ENCODE measurements around the gene HEXIM2. TPM values are rescaled to one million over a fixed set of nuclear protein-coding genes. Genes with fewer than 3 reads are reported as not detected.

HEXIM2 gene
- total and polyA plus RNA-seq, 2 of the 13 experiments (the other 11 are each of a cell fraction or from before 2014, with no cell fraction given) = 27.1 to 32.4 TPM

- TF ChIP-seq ZSCAN5A (CRISPR knock-in tag; IDR thresholded peaks at IDR 0.05; ENCODE audit: borderline replicate concordance) (peak; percentile 58; the same call in 1 of the 2 replicates), ZSCAN31 (CRISPR knock-in tag; IDR thresholded peaks at IDR 0.05; ENCODE audit: low read depth) (peak; percentile 98), GMEB1 (CRISPR knock-in tag; IDR thresholded peaks at IDR 0.05; ENCODE audit: borderline replicate concordance) (peak; percentile 81; the same call in 1 of the 2 replicates), ZNF747 (CRISPR knock-in tag; IDR thresholded peaks at IDR 0.05; ENCODE audit: borderline replicate concordance) (peak; percentile 92), DPF2 (CRISPR knock-in tag; IDR thresholded peaks at IDR 0.05; ENCODE audit: borderline replicate concordance, low read depth) (peak; percentile 58; the same call in 1 of the 2 replicates), TFDP1 (CRISPR knock-in tag; IDR thresholded peaks at IDR 0.05; ENCODE audit: borderline replicate concordance) (peak; percentile 83; the same call in 1 of the 2 replicates), ONECUT2 (CRISPR knock-in tag; IDR thresholded peaks at IDR 0.05) (no peak), ZNF883 (CRISPR knock-in tag; IDR thresholded peaks at IDR 0.05; ENCODE audit: not compliant biosample characterization) (peak; percentile 97), IKZF4 (CRISPR knock-in tag; IDR thresholded peaks at IDR 0.05; ENCODE audit: borderline replicate concordance, low read depth, not compliant biosample characterization) (no peak), ZNF552 (CRISPR knock-in tag; IDR thresholded peaks at IDR 0.05; ENCODE audit: borderline replicate concordance) (no peak), GTF2F1 (IDR thresholded peaks at IDR 0.05; ENCODE audit: low read length) (no peak), SIN3A (IDR thresholded peaks at IDR 0.05; ENCODE audit: borderline replicate concordance, low read depth, low read length) (peak; percentile 88; the same call in 1 of the 2 replicates), PHF5A (CRISPR knock-in tag; IDR thresholded peaks at IDR 0.05; ENCODE audit: low read depth, unreplicated experiment) (peak; percentile 99), ZNF326 (CRISPR knock-in tag; IDR thresholded peaks at IDR 0.05; ENCODE audit: borderline replicate concordance) (no peak), ZBTB7A (CRISPR knock-in tag; IDR thresholded peaks at IDR 0.05) (peak; percentile 97), ZNF670 (CRISPR knock-in tag; IDR thresholded peaks at IDR 0.05; ENCODE audit: borderline replicate concordance) (peak; percentile 93; the same call in 1 of the 2 replicates), ZFAT (CRISPR knock-in tag; conservative IDR thresholded peaks at IDR 0.05) (no peak), PTBP1 (IDR thresholded peaks at IDR 0.05; ENCODE audit: low read depth, low read length, poor library complexity, severe bottlenecking) (no peak), ZNF605 (CRISPR knock-in tag; IDR thresholded peaks at IDR 0.05) (peak; percentile 97), CENPX (CRISPR knock-in tag; IDR thresholded peaks at IDR 0.05) (no peak), CENPBD1 (CRISPR knock-in tag; IDR thresholded peaks at IDR 0.05; ENCODE audit: borderline replicate concordance, low read depth) (no peak), SETDB1 (CRISPR knock-in tag; IDR thresholded peaks at IDR 0.05; ENCODE audit: borderline replicate concordance) (no peak), TCF7L2 (IDR thresholded peaks at IDR 0.05; ENCODE audit: low read depth, low read length) (no peak)
These were observed 26.3 kb upstream of the HEXIM2 start, which contains the start of gene ACBD4 (continued) for GRCh38 chr17:45135192-45135977.
